Left ventricle myocardium inferior (tissue), 1 donor: ENCODE data around the gene SEMA4B. TPM values are rescaled to one million over a fixed set of nuclear protein-coding genes. Genes with fewer than 3 reads are reported as not detected.
"Not testable (repeated sequence)": the region's sequence is repeated elsewhere in the genome, so short reads cannot be mapped to it uniquely, and the experiment has no call there.

Source experiments
- DNase-seq: peaks from one replicate; pipeline ENCODE4 v3.0.0-alpha.2; 2020
- H3K27ac ChIP-seq: fragments of 200-600 bp; replicated peaks from 2 replicates; pipeline ENCODE4 v1.8.0; 2021
- H3K27me3 ChIP-seq: fragments of 200-600 bp; 2 replicates; pipeline ENCODE4 v1.8.0; 2021; ENCODE audit warnings: low read depth
- H3K36me3 ChIP-seq: fragments of 200-600 bp; 2 replicates; pipeline ENCODE4 v1.8.0; 2021
- H3K4me1 ChIP-seq: fragments of 200-600 bp; 2 replicates; pipeline ENCODE4 v1.8.0; 2021
- H3K4me3 ChIP-seq: fragments of 200-600 bp; 2 replicates; pipeline ENCODE4 v1.8.0; 2021; ENCODE audit warnings: mild to moderate bottlenecking, moderate library complexity
- H3K9me3 ChIP-seq: fragments of 200-600 bp; replicated peaks from 2 replicates; pipeline ENCODE4 v1.8.0; 2021
- CTCF ChIP-seq: fragments of 200-600 bp; IDR thresholded peaks from 2 replicates; pipeline ENCODE4 v1.8.0; 2021; ENCODE audit warnings: antibody characterized with exemption, mild to moderate bottlenecking, borderline replicate concordance
- intact Hi-C: fragments of 100-400 bp; cut with micrococcal nuclease; formaldehyde crosslinking; loops from one replicate; pipeline ENCODE4 v1.11.0; 2022
- total RNA-seq: library from RNA; stranded (reverse); fragmentation: NEBNext Ultra II Directional; extraction: Animal tissue kit (Norgen Biotek cat#: 25700); gene quantifications from one replicate; pipeline ENCODE4 v1.2.1, GENCODE V29; 2021
- donor health status: DM: no; HTN: yes; CAD: no; lungs with severe emphysema.

Gene SEMA4B
- total RNA-seq, 1 donor from 2014 or later: 22.7 TPM

- DNase-seq: peak; percentile 75
- Histone ChIP-seq H3K4me1 (peaks cover 57% of the 10 kb centered on the region), H3K36me3 (no peaks in the 10 kb centered on the region), H3K9me3 (no peaks in the 10 kb centered on the region), H3K27ac (peak overlapping the region; percentile 98), H3K4me3 (peak overlapping the region; percentile 89), H3K27me3 (peaks cover 17% of the 10 kb centered on the region)
- no peak for TF ChIP-seq CTCF
- intact Hi-C loops: no loop called here
Observed at GRCh38 chr15:90184786-90185704, 16.1 kb upstream of the SEMA4B start.

GRCh38 chr15:90187257-90187868 lies 13.8 kb upstream of the SEMA4B start:
- H3K36me3 ChIP-seq: no peaks in the 10 kb centered on the region
- peaks cover 79% of the 10 kb centered on the region for H3K4me1 ChIP-seq
- peaks cover 17% of the 10 kb centered on the region for H3K27me3 ChIP-seq
- H3K27ac ChIP-seq: peak overlapping the region; percentile 98
- intact Hi-C loops: no loop called here
- H3K4me3 ChIP-seq: no peak overlapping the region
- no peak for TF ChIP-seq CTCF
- H3K9me3 ChIP-seq: no peaks in the 10 kb centered on the region
- no peak for DNase-seq

- intact Hi-C loops, H3K36me3 ChIP-seq: not testable (repeated sequence)
- peaks cover 85% of the 10 kb centered on the region for H3K4me1 ChIP-seq
Observed at GRCh38 chr15:90188065-90188464, 13.1 kb upstream of the SEMA4B start.

GRCh38 chr15:90188914-90189748 lies 12.0 kb upstream of the SEMA4B start:
- H3K36me3 ChIP-seq: no peaks in the 10 kb centered on the region
- TF ChIP-seq CTCF: no peak
- H3K4me3 ChIP-seq: no peak overlapping the region
- H3K9me3 ChIP-seq: no peaks in the 10 kb centered on the region
- peak overlapping the region; percentile 23 for H3K27ac ChIP-seq
- no peak for DNase-seq
- peaks cover 85% of the 10 kb centered on the region for H3K4me1 ChIP-seq
- H3K27me3 ChIP-seq: peaks cover 12% of the 10 kb centered on the region
- intact Hi-C loops: no loop called here

More at GRCh38 chr15:90188065-90188464, 13.1 kb upstream of the SEMA4B start:
- DNase-seq, H3K9me3 ChIP-seq, H3K4me3 ChIP-seq: not testable (repeated sequence)
- peaks cover 14% of the 10 kb centered on the region for H3K27me3 ChIP-seq
- peak overlapping the region; percentile 12 for H3K27ac ChIP-seq

- no peaks in the 10 kb centered on the region for H3K9me3 ChIP-seq
- intact Hi-C loops: no loop called here
- no peak for DNase-seq
- H3K27me3 ChIP-seq: peaks cover 4% of the 10 kb centered on the region
- no peaks in the 10 kb centered on the region for H3K36me3 ChIP-seq
- peaks cover 79% of the 10 kb centered on the region for H3K4me1 ChIP-seq
- no peak for TF ChIP-seq CTCF
- H3K4me3 ChIP-seq: no peak overlapping the region
- peak overlapping the region; percentile 82 for H3K27ac ChIP-seq
Observed at GRCh38 chr15:90189781-90190467, 11.2 kb upstream of the SEMA4B start.
